ENCODE results near the gene AGR3. TPM values are rescaled to one million over a fixed set of nuclear protein-coding genes. Genes with fewer than 3 reads are reported as not detected.

AGR3 gene
- polyA plus RNA-seq, 1 donor from 2014 or later, result not detected

- no peak overlapping the region for H2AFZ ChIP-seq (ENCODE audit: low read depth, low read length)
- no peak overlapping the region for H3K4me3 ChIP-seq (ENCODE audit: low read length)
- H3K4me2 ChIP-seq (ENCODE audit: low read length), result no peak overlapping the region
- no peak overlapping the region for H3K27ac ChIP-seq (ENCODE audit: low read length)
- no peaks in the 10 kb centered on the region for H3K36me3 ChIP-seq (ENCODE audit: insufficient read depth, low read length)
- no peaks in the 10 kb centered on the region for H3F3A ChIP-seq (ENCODE audit: insufficient read depth, low read length, poor library complexity, severe bottlenecking)
- TF ChIP-seq POLR2AphosphoS5 (IDR thresholded peaks at IDR 0.05) (no peak), SMC3 (conservative IDR thresholded peaks at IDR 0.05; ENCODE audit: poor library complexity) (no peak), MXI1 (conservative IDR thresholded peaks at IDR 0.05; ENCODE audit: poor library complexity, severe bottlenecking) (no peak), EZH2 (IDR thresholded peaks at IDR 0.05; ENCODE audit: borderline replicate concordance, insufficient read depth, low read length, poor library complexity, severe bottlenecking) (no peak), RAD21 (conservative IDR thresholded peaks at IDR 0.05) (no peak), REST (IDR thresholded peaks at IDR 0.05; ENCODE audit: borderline replicate concordance) (no peak), CTCF (IDR thresholded peaks at IDR 0.05; ENCODE audit: poor library complexity, severe bottlenecking) (no peak)
- no peaks in the 10 kb centered on the region for H4K20me1 ChIP-seq (ENCODE audit: insufficient read depth)
- no peaks in the 10 kb centered on the region for H3K79me2 ChIP-seq (replicated peaks; ENCODE audit: insufficient read depth, low read length)
- no peaks in the 10 kb centered on the region for H3K27me3 ChIP-seq (ENCODE audit: insufficient read depth, low read depth, low read length)
- H3K9me2 ChIP-seq (ENCODE audit: insufficient read depth, low read length), result no peaks in the 10 kb centered on the region
- H3K9ac ChIP-seq (ENCODE audit: low read length), result no peak overlapping the region
- H3K9me3 ChIP-seq (ENCODE audit: low read length), result no peaks in the 10 kb centered on the region
These were observed 37.7 kb upstream of the AGR3 start for GRCh38 chr7:16919440-16919839.

GRCh38 chr7:16918288-16918895 lies 36.6 kb upstream of the AGR3 start:
- H3K79me2 ChIP-seq (replicated peaks; ENCODE audit: insufficient read depth, low read length), result no peaks in the 10 kb centered on the region
- H3F3A ChIP-seq (ENCODE audit: insufficient read depth, low read length, poor library complexity, severe bottlenecking), result no peaks in the 10 kb centered on the region
- no peak overlapping the region for H3K4me2 ChIP-seq (ENCODE audit: low read length)
- TF ChIP-seq SMC3 (conservative IDR thresholded peaks at IDR 0.05; ENCODE audit: poor library complexity), result peak; percentile 77
- no peak for TF ChIP-seq POLR2AphosphoS5 (IDR thresholded peaks at IDR 0.05)
- no peak for TF ChIP-seq EP300 (conservative IDR thresholded peaks at IDR 0.05; ENCODE audit: poor library complexity, severe bottlenecking)
- TF ChIP-seq RAD21 (conservative IDR thresholded peaks at IDR 0.05), result peak; percentile 70
- TF ChIP-seq REST (IDR thresholded peaks at IDR 0.05; ENCODE audit: borderline replicate concordance), result no peak
- TF ChIP-seq CTCF (IDR thresholded peaks at IDR 0.05; ENCODE audit: poor library complexity, severe bottlenecking), result peak; percentile 71
- no peak for TF ChIP-seq TAF1 (IDR thresholded peaks at IDR 0.05; ENCODE audit: low read depth)
- no peak for TF ChIP-seq EZH2 (IDR thresholded peaks at IDR 0.05; ENCODE audit: borderline replicate concordance, insufficient read depth, low read length, poor library complexity, severe bottlenecking)
- no peak for TF ChIP-seq MXI1 (conservative IDR thresholded peaks at IDR 0.05; ENCODE audit: poor library complexity, severe bottlenecking)
- H3K4me3 ChIP-seq (ENCODE audit: low read length), result no peak overlapping the region
- H3K9me3 ChIP-seq (ENCODE audit: low read length), result no peaks in the 10 kb centered on the region
- no peaks in the 10 kb centered on the region for H3K27me3 ChIP-seq (ENCODE audit: insufficient read depth, low read depth, low read length)
- H4K20me1 ChIP-seq (ENCODE audit: insufficient read depth), result no peaks in the 10 kb centered on the region
- no peaks in the 10 kb centered on the region for H3K9me2 ChIP-seq (ENCODE audit: insufficient read depth, low read length)
- H3K9ac ChIP-seq (ENCODE audit: low read length), result no peak overlapping the region
- no peak overlapping the region for H3K27ac ChIP-seq (ENCODE audit: low read length)
- no peaks in the 10 kb centered on the region for H3K36me3 ChIP-seq (ENCODE audit: insufficient read depth, low read length)
- H2AFZ ChIP-seq (ENCODE audit: low read depth, low read length), result no peak overlapping the region

Data from neural cell (in vitro differentiated cells).